GM18861 (cell line): Measurements from ENCODE around the gene KLHL29.

Experiments used
- ATAC-seq: cut with Tn5 transposase; IDR thresholded peaks from one replicate; pipeline ENCODE4 v1.9.1; 2021; ENCODE audit not compliant: unreplicated experiment

Gene KLHL29

DNA sequence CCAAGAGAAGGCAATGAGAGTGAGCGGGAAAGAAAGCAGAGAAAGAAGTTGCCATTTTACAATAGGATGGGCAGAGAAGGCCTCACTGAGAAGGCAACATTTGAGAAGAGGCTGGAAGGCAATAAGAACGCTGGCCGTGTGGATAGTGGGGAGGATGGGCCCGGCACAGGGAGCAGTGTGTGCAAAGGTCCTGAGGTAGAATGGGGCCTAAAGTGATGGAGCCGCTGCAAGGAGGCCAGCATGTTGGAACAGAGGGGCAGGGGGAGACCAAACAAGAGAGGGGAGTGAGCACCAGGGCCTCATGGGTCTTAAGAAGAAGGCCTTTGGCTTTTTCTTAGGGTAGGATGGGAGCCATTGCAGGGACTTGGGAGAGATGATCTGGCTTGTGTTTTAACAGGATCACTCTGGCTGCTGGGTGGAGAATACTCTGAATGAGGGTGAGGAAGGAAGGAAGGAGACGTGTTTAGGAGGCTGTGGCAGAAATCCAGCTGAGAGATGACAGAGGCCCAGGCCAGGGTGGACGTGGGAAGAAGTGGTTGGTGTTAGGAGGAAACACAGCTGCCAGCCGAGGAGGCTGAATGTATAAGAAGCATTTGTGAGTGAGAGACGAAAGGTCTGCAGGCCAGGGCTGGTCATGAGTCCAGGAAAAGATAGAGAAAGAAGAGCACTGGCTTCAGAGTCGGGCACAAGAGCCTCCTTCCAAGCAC, 159.8 kb downstream of the KLHL29 start:
- no peak for ATAC-seq

DNA sequence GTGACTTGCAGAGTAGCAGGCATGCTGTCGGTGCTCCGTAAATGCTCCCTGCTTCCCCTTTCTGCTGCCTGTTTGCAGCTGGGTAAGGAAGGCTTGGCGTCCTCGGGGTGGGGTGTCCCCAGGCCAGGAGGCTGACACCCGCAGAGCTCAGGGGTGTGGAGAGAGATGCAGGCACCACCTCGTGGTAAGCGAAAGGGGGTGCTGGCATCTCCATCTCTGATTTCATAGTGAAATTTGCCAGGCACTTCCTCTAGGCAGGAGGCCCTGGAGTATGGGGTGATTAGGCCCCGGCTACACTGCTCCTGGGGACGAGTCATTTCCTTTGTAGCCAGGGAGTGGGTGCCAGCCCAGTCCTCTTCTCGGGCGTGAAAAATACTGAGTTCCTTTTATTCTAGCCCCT, 160.4 kb downstream of the KLHL29 start:
- ATAC-seq = no peak

DNA sequence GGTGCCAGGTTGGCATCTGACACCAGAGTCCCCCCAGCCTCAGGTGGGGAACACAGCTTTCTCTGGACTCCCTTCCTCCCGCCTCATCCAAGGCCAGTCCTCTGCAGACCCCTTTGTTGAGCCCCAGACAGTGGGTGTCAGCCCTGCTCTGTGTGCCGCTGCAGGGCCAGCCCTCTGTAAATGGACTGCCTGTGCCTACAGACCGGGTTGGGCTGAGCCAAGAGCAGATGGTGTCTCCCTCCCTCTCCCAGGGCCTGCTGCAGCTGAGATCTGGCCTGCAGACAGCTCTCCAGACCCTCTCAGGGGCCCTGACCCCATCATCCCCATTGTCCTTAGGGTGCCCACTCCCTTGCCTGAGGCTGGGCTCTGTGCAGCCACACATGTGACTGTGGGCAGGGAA, 160.8 kb downstream of the KLHL29 start:
- no peak for ATAC-seq

DNA sequence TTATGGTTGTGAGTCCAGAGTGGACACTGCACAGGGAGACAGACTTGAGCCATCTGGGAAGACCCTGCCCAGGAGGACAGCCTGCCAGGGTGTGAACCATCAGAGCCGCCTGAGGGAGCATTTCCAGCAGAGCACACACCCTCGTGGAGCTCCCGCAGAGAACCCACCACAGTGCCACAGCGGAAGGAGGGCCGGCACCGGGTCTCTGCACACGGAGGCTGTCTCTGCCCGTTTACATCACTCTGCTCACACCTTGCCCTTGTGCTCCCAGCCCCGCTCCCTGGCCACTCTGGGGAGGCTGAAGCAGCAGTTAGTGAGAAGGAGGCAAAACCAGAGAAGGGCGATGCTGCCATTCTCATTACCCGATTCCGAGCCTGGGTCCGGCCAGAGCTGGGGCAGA, 161.9 kb downstream of the KLHL29 start:
- ATAC-seq = no peak

DNA sequence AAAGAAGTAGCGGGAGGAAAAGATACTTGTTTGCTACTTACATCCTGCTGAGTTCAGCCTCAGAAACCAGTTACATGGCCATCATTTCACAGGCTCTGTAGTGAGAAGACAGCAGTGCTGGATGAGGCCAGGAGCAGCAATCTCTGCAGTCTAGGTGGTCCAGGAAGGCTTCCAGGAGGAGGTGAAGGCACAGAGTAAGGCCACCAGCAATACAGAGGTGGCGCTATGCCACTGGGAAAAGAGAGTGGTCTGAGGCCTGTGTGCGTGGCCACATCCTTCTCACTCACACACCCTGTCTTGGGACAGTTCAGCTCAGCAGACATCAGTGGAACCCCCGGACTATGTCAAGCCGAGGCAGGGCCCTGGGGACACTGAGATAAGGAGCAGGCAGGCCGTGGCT, 162.7 kb downstream of the KLHL29 start:
- ATAC-seq = no peak

DNA sequence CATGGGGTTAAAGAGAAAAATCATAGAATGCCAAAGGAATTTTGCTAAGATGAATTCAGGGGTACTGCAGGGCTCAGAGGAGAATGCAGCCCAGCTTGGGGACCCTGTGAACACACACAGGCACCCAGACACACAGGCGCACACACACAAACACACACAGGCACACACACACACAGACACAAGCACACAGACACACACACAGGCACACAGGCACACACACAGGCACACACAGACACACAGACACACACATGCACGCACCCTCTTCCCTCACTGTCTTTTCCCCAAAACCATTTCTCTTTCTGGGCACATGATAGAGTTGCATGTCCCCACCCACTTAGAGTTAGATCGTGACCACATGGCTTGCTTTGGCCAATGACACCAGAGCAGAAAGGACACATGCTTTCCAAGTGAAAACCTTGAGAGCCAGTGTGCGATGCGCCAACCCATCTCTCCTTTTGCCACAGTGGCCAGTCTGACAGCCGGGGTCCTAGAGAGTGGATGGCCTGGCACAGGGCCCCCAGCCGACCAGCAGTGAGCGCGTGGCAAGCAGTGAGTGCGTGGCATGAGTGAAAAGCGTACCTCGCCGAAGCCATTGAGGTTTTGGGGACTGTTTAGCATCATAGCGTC, 163.3 kb downstream of the KLHL29 start:
- no peak for ATAC-seq

DNA sequence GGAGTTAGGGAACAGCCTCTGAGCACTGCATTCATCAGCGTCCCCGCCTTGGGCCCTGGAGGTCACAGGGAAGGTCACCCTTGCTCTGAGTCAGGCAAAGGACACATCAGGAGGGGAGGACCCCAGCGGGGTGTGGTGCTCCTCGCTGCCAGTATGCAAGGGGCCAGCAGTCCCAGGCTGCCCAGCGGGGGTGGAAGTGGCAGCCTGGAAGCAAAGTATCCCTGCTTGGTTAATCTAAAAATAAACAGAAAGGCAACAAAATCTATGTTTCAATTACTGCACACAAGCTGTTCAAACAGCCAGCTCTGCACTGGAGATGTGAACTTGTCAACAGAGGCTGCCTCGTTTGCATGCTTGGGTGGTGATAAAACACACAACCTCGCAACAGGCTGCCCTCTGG, 164.1 kb downstream of the KLHL29 start:
- no peak for ATAC-seq

DNA sequence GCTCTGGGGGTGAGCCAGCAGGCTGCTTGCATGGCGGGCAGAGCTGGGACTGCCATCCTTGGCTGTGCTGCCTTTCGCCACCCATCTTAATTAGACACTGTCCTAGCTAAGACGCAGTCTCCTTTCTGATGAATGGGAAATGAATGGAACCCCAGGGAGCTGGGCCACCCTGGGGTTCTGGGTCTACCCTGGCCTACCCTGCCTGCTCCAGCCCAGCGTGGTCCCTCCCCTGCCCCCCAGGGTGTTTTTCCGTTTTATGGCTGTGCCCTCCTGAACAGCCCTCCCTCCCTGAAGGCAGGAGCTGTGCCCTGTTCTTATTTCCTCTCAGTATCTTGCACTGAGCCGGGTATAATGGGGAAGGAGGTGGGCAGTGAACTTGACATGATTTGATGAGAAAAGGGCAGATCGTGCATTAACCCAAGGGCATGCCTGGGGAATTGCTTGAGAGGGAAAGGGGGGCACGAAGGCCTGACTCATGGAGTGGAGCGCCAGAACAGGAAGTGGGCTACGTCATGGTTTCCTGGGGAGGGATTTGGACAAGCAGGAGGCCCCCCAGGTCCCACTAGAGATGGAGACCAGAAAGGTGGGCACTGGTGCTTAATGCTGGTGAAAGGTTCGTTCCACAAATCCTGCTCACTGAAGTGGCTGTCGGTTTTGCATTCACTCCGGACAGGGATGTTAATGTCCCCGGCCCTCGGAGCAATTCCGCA, 165.0 kb downstream of the KLHL29 start:
- no peak for ATAC-seq

DNA sequence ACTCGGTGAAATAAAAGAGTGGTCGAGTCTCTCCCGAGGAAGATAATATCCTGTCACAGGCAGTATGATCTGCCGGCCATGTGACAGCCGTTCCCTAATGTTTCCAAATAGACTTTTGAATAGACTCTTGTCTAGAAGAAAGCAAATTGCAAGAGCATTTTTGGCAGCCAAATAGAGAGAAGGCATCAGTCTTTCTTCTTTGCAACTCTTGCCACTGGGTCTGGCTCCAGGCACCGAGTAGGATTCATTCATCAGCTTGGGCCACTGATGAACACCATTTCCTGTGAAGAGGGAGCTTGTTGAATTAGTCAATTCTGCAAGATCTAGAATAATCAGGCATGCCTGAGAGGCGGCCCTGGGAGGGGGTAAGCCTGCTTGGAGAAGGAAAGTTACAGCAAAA, 165.6 kb downstream of the KLHL29 start:
- ATAC-seq = no peak

DNA sequence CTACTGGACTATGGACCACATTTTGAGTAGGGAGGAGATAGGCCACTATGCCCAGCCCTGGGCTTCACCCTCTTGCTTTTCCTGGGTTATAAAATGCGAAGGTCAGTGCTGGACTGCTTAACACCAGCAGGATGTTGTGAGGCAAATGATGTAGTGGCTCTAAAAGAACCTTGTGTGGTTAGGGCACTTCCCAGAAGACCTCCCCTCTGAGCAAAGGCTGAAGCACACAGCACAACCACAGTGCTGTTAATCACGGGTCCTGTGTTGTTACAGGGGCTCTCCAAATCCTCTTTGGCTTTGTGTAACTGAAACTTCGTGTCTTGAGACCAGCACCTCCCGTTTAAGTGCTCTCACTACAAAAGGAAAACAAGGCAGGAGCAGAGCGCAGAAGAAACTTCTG, 166.9 kb downstream of the KLHL29 start:
- ATAC-seq = no peak

DNA sequence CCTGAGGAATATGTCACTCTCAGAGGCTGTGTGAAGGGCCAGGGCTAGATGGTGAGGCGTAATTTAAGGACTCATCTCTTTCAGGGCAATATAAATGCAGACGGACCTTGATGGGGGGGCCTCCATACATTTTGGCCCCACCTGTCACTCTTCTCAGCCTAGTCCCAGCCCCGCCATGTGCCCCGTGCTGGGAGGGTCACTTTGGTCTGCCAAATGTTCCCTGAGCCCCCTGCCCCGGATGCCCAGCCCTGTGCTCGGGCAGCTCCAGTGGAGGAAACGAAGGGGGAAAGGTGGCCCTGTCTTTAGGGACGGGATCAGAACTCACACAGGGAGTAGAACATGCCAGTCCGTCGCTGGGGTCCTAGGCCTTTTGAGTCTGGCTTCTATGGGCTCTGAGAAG, 168.6 kb downstream of the KLHL29 start:
- ATAC-seq = no peak

DNA sequence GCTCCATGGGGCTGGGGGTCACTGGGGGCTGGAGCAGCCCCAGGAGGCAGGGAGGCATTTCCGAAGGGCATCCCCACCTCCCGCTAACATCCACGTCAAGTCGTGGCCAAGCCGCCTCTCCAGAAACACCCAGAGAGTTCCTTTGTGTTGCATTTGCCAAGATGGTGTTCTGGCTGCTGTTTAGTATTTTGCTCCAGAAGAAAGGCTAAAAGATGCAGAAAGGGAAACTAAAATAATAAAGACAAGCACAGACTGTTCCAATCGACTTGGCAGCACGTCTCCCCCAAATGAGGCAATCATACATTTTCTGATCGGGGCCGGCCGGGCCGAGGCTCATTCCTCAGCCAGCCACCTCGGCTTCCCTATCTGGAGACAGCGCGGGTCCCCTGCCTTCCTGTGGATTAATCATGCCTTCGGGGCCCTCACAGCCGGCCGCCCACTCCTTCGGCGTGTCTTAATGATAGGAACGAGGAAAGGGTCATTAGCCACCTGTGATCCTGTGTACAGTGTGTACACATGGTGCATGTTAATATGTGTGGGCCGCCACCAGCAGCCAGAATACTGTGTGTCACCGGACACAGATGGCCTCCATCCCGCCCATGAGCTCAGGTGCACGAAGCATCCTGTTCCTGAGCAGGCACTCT, 169.2 kb downstream of the KLHL29 start:
- no peak for ATAC-seq

DNA sequence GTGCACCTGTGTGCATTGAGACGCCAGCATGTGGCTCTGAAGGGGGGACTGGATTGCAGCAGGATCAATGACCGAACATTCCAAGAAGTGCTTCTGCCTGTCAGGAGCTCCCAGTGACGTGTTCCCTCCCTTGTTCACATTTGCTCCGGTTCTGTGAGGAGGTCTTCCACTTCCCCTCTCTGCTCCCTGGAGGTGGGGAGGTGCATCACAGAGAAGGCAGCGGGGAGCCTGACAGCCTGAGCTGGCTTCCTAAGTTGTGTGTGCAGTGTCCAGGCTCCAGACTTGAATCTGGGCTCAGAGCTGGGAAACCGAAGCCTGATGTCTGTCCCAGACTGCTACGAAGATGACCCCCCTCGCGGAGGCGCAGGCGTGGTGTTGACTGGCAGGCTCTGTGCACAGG, 171.0 kb downstream of the KLHL29 start:
- ATAC-seq = no peak

DNA sequence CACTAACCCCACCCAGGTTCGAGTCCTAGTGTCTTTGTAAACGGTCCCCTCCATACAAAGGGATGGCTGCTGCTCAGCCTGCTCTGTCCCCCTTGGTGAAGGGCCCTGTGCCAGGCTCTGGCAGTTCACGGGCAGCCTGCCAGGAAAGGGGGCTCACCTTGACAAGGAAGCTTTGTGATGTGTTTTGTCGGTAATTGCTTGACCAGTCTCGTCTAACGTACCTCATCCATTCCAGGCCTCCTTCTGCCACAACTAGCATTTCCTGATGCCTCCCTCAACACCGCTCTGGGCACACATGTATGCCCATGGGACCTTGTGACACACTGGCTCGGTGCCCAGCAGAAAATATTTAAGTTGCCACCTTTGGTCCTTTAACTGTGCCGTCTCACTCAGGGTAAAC, 171.9 kb downstream of the KLHL29 start:
- ATAC-seq = no peak

DNA sequence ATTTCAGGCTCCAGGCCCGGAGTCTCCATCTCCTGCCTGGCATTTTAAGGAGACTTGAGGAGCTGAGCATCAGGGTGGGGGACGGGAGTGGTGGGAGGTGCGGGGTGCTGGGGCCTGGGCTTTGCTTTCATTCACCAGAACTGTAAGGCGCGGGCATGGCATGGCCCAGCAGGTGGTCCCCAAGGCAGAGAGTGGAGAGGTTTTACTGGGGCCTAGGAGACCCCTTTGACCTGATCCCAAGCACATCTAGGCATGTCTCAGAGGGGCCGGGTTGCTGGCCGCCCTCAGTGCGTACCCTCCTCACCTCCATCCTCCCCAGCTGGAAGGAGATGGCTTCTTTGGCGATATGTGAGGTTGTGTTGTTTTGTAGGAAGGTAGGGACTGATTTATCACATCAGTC, 172.5 kb downstream of the KLHL29 start:
- ATAC-seq = no peak

DNA sequence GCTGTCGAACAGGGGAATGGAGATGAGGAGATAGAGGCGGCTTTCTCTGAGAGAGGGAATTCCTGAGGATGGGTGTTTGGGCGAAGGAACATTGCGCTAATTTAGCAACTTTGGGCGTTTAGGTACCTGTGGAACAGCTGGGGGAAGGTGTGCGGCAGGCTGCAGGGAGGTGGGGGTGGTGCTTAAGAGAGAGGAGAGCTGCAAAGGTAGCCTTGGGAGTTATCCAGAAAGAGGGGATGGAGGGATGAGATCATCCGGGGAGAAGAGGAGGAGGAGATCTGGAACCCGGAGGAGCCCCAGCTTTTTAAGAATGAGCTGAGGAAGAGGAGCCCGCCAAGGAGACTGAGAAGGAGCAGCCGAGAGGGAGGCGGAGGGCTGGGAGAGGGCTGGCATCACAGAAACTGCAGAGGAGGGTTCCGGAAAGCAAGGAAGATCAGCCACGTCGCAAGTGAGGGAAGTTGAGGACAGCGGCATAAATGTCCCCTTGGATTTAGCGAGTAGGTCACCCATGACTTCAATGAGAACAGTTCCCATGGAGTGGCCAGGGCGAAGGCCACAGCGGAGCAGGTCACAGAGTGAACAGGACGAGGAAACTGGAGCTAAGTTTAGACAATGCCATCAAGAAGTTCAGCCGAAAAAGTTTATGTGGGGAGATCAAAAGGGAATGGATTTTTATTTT, 174.7 kb downstream of the KLHL29 start:
- ATAC-seq = no peak

DNA sequence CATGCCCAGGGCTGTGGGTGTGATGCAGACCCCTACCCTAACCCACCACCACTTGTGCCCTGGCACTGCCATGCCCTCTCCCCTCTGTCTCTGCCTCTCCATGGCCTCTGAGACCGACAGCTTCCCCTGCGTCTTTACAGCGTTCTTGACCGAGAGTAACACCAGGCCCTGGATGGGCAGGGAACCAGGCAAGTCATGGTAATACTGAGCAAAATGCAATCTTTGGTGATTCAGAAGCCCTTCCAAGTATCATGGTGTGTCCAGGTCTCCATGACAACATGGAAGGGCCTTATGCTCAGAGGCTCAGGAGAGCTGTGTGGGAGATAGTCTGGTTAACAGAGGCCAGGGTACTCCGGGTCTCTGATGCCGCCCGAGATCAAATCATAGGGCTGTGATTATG, 176.1 kb downstream of the KLHL29 start:
- no peak for ATAC-seq

DNA sequence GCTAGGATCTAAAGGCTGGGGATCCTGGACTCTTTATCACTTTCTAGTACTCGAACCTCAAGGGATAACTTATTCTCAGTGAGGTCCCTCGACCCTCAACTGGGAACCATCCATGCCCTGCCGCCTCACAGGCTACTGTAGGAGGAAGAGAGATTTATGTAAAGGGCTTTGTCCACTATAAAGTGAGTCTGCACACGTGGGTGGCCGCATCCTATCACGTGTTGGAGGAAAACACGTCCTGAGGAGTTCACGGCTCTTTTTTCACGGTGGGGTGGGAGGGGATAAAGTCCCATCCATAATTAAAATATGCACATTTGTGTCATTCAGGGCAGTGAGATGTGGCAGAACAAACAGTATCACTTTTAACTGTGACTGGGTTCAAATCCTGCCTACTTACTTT, 176.6 kb downstream of the KLHL29 start:
- ATAC-seq = no peak

DNA sequence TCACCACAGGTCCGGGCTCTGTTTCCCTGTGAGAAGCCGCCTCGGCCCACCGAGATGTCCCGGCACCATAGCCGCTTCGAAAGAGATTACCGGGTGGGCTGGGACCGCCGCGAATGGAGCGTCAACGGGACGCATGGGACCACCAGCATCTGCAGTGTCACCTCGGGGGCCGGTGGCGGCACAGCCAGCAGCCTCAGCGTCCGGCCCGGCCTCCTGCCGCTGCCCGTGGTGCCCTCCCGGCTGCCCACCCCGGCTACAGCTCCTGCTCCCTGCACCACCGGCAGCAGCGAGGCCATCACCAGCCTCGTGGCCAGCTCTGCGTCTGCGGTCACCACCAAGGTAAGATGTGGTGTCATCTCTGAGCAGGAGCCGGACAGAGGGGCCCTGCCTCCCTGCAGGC, 177.2 kb downstream of the KLHL29 start:
- no peak for ATAC-seq

DNA sequence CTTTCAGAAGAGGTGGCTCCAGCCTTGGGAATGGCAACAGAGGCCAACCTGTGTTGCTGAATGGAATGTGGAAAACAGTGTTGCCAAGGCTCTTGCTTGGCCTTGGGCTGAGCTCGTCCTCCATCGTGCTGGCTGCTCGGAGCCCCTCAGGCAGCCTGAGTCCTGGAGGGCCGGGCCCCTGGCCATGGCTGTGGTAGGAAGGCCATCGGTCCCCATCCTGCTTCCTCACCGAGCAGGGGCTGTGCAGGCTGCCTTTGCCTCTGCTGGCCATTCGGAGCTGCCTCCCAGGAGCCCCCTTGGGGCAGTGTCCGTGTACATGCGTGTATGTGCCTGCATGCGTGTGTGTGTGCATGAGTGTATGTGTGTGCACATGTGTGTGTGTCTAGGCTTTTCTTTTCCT, 178.2 kb downstream of the KLHL29 start:
- ATAC-seq = no peak
